Measurements from ENCODE around the gene BBLN.

BBLN gene

DNA sequence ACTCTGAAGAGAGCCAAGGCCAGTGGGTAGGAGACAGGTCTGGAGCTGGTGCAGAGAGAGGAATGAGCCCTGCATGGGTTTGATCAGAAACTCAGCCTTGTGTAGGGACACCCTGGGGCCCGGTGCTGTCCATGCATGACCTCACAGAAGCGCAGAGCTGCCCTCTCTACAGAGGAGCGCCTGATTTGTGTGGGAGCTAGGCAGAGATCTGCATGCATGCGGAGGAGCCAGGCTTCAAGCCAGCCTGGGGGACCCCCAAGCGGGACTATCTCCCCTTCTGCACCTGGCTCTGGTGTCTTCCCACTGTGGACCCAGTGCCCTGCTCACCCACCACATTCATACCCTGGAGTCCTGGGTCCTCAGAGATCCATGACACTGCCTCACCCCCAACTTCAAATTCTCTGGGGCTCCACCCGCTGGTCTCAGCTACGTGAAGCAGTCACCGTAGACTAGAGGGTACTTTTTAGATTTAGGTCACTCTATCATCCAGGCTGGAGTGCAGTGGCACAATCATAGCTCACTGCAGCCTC lies 13.4 kb upstream of the BBLN start:
- Histone ChIP-seq H3K4me1 (ENCODE audit: control insufficient read depth, insufficient read depth, low read length) (peaks cover 3% of the 10 kb centered on the region), H3K4me3 (ENCODE audit: low read length in 2 of 2) (no peak overlapping the region), H3K9me3 (ENCODE audit: control insufficient read depth in 2 of 2, low read length in 2 of 2) (no peaks in the 10 kb centered on the region), H3K36me3 (ENCODE audit: control insufficient read depth in 2 of 2, insufficient read depth in 2 of 2, low read length in 2 of 2) (no peaks in the 10 kb centered on the region), H3K9ac (ENCODE audit: low read length in 2 of 2) (no peak overlapping the region), H3K27ac (ENCODE audit: low read length) (no peak overlapping the region), H3K27me3 (ENCODE audit: control insufficient read depth in 1 of 2, insufficient read depth in 2 of 2, low read length in 2 of 2) (no peaks in the 10 kb centered on the region)

DNA sequence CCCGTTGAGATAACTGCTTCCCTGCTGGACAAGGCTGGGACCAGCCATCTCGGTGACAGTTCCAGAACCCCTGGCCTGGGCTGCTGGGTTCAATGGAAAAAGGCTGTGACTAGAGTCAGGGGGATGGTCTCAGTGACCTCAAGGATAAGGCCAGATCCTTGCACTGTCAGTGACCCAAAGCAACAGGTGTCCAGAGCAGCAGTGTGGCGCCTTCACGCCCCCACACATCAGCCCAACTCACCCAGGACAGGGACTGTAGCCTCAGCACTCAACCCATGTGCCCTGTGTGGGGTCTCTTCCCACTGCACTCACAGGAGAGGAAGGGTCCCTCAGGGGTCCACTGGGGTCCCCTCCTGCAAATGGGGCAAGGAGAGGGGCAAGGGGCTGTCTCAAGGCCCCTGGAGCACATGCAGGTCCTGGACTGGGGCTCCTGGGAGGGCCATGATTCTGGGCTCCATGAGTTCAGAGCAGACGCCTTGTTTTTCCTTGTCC lies 11.5 kb upstream of the BBLN start:
- Histone ChIP-seq H3K36me3 (ENCODE audit: control insufficient read depth in 2 of 2, insufficient read depth in 2 of 2, low read length in 2 of 2) (no peaks in the 10 kb centered on the region), H3K4me1 (ENCODE audit: control insufficient read depth, insufficient read depth, low read length) (peaks cover 3% of the 10 kb centered on the region), H3K27ac (ENCODE audit: low read length) (no peak overlapping the region), H3K4me3 (ENCODE audit: low read length in 2 of 2) (no peak overlapping the region), H3K9me3 (ENCODE audit: control insufficient read depth in 2 of 2, low read length in 2 of 2) (no peaks in the 10 kb centered on the region), H3K9ac (ENCODE audit: low read length in 2 of 2) (no peak overlapping the region), H3K27me3 (ENCODE audit: control insufficient read depth in 1 of 2, insufficient read depth in 2 of 2, low read length in 2 of 2) (no peaks in the 10 kb centered on the region)

DNA sequence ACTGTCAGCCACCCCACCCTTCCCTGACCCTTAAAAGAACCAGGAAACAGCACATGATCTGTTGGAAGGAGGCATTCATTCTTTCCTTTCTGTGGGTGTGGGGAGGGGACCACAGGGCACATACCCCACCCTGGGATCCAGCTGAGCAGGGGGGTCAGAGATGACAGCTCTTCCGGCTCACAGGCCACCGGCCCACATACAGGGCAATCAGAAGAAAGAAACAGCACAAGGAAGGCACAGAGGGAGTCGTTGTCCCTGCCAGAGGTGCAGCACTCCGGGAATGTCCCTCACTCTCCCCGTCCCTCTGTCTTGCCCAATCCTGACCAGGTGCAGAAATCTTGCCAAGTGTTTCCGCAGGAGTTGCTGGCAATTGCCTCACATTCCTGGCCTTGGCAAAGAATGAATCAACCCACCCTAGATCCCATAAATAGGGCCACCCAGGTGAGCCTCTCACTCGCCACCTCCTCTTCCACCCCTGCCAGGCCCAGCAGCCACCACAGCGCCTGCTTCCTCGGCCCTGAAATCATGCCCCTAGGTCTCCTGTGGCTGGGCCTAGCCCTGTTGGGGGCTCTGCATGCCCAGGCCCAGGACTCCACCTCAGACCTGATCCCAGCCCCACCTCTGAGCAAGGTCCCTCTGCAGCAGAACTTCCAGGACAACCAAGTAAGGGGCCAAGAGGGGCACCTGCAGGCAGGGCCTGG lies 10.9 kb upstream of the BBLN start, which contains the start of gene LCN2:
Gene LCN2, plus strand, starts transcription at position 453 of the 701 bp plus-strand sequence. Its CDS starts 73 bp downstream, at position 526.
- H3K27ac ChIP-seq (ENCODE audit: low read length) = no peak within 1 kb of the TSS
- H3K36me3 ChIP-seq (ENCODE audit: control insufficient read depth in 2 of 2, insufficient read depth in 2 of 2, low read length in 2 of 2) = no peaks in the 10 kb centered on the region
- H3K9me3 ChIP-seq (ENCODE audit: control insufficient read depth in 2 of 2, low read length in 2 of 2) = no peaks in the 10 kb centered on the region
- no peak within 1 kb of the TSS for H3K9ac ChIP-seq (ENCODE audit: low read length in 2 of 2)
- peaks cover 3% of the 10 kb centered on the region for H3K4me1 ChIP-seq (ENCODE audit: control insufficient read depth, insufficient read depth, low read length)
- no peak within 1 kb of the TSS for H3K4me3 ChIP-seq (ENCODE audit: low read length in 2 of 2)
- H3K27me3 ChIP-seq (ENCODE audit: control insufficient read depth in 1 of 2, insufficient read depth in 2 of 2, low read length in 2 of 2) = no peaks in the 10 kb centered on the region

DNA sequence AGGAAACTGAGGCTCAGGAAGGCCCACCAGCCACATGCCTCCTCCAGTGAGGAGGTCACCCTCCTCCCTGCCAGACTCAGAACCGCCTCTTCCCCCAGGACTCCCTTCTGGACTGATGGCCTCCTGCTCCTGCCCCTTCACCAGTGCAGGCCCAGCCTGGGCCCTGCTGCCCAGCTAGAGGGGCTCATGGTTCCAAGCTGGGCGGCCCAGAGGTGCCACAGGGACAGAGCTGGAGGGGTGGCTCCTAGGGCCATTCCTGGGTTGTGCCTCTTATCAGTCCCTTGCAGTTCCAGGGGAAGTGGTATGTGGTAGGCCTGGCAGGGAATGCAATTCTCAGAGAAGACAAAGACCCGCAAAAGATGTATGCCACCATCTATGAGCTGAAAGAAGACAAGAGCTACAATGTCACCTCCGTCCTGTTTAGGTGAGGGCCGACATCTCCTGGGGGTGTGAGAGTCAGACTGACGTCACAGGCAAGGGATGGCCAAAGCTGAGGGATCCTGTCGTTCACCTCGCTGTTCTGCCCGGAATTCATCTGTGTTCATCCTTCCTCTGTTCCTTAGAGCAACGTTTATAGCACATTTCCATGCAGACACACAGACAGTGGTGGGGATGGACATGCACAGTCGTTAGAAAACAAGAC lies 10.0 kb upstream of the BBLN start:
- peaks cover 3% of the 10 kb centered on the region for H3K4me1 ChIP-seq (ENCODE audit: control insufficient read depth, insufficient read depth, low read length)
- H3K27ac ChIP-seq (ENCODE audit: low read length) = no peak overlapping the region
- no peaks in the 10 kb centered on the region for H3K9me3 ChIP-seq (ENCODE audit: control insufficient read depth in 2 of 2, low read length in 2 of 2)
- no peaks in the 10 kb centered on the region for H3K27me3 ChIP-seq (ENCODE audit: control insufficient read depth in 1 of 2, insufficient read depth in 2 of 2, low read length in 2 of 2)
- no peaks in the 10 kb centered on the region for H3K36me3 ChIP-seq (ENCODE audit: control insufficient read depth in 2 of 2, insufficient read depth in 2 of 2, low read length in 2 of 2)
- H3K9ac ChIP-seq (ENCODE audit: low read length in 2 of 2) = no peak overlapping the region
- no peak overlapping the region for H3K4me3 ChIP-seq (ENCODE audit: low read length in 2 of 2)

DNA sequence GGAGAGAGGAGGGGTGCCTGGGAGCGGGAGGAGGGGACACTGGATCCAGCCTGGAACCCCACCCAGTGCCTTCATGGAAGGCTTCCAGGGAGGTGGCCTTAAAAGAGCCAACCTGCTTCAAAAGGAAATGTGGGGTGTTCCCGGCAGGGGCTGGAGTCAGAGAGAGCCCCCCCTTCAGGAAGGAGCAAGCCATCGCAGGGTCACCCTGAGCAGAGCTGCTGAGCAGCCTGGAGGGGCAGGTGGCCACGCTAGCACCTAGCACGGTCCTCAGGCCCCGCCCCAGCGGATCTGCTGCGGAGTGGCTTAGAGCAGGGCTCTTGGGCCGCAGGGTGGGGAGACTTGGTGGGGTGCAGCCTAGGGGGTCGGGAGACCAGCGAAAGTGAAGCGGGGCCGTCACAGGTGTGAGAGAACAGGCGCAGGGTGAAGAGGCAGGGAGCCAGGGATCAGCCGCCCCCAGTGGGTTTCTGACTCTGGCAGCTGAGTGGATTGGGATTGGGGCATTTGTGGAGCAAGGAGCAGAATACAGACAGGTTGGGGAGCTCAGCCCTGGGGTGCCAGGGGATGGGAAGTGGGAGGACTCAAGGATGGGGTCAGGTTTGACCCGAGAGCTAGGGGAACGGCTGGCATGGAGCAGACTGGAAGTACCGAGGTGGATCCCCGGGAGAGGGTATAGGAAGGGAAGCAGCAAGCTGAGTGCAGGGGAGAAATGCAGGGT lies 9.3 kb upstream of the BBLN start:
- Histone ChIP-seq H3K4me1 (ENCODE audit: control insufficient read depth, insufficient read depth, low read length) (peaks cover 3% of the 10 kb centered on the region), H3K27me3 (ENCODE audit: control insufficient read depth in 1 of 2, insufficient read depth in 2 of 2, low read length in 2 of 2) (no peaks in the 10 kb centered on the region), H3K9ac (ENCODE audit: low read length in 2 of 2) (no peak overlapping the region), H3K4me3 (ENCODE audit: low read length in 2 of 2) (no peak overlapping the region), H3K27ac (ENCODE audit: low read length) (no peak overlapping the region), H3K36me3 (ENCODE audit: control insufficient read depth in 2 of 2, insufficient read depth in 2 of 2, low read length in 2 of 2) (no peaks in the 10 kb centered on the region), H3K9me3 (ENCODE audit: control insufficient read depth in 2 of 2, low read length in 2 of 2) (no peaks in the 10 kb centered on the region)

DNA sequence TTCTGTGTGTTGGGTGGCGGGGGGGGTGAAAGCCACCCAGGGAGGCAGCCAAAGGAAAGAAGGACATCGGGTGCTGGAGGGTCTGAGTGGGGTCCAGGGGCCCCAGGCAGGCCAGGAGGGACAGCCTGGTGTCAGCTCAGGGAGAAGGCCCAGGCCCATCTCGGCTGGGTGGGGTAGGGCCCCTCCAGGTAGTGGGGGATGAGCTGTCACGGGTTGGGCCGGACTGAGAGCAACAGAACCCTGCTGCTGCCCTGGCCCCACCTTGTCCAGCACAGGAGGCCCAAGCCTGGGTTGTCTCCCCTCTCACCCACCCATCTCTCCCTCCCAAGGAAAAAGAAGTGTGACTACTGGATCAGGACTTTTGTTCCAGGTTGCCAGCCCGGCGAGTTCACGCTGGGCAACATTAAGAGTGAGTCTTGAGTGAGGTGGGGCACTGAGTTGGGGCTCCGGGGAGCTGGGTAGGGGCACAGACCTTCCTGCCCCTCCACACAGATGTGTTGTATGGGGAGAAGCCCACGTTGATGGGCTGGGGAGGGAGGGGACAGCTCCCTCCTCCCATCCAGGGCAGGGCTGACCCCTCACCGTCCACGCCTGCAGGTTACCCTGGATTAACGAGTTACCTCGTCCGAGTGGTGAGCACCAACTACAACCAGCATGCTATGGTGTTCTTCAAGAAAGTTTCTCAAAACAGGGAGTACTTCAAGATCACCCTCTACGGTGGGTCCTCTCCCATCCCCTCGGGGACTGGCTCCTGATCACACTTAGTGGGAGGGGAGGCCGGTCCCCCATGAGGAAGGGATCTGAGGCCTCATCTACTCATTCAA lies 8.5 kb upstream of the BBLN start:
- no peaks in the 10 kb centered on the region for H3K9me3 ChIP-seq (ENCODE audit: control insufficient read depth in 2 of 2, low read length in 2 of 2)
- peaks cover 3% of the 10 kb centered on the region for H3K4me1 ChIP-seq (ENCODE audit: control insufficient read depth, insufficient read depth, low read length)
- H3K27me3 ChIP-seq (ENCODE audit: control insufficient read depth in 1 of 2, insufficient read depth in 2 of 2, low read length in 2 of 2) = no peaks in the 10 kb centered on the region
- no peak overlapping the region for H3K27ac ChIP-seq (ENCODE audit: low read length)
- no peak overlapping the region for H3K4me3 ChIP-seq (ENCODE audit: low read length in 2 of 2)
- H3K9ac ChIP-seq (ENCODE audit: low read length in 2 of 2) = no peak overlapping the region
- H3K36me3 ChIP-seq (ENCODE audit: control insufficient read depth in 2 of 2, insufficient read depth in 2 of 2, low read length in 2 of 2) = no peaks in the 10 kb centered on the region

DNA sequence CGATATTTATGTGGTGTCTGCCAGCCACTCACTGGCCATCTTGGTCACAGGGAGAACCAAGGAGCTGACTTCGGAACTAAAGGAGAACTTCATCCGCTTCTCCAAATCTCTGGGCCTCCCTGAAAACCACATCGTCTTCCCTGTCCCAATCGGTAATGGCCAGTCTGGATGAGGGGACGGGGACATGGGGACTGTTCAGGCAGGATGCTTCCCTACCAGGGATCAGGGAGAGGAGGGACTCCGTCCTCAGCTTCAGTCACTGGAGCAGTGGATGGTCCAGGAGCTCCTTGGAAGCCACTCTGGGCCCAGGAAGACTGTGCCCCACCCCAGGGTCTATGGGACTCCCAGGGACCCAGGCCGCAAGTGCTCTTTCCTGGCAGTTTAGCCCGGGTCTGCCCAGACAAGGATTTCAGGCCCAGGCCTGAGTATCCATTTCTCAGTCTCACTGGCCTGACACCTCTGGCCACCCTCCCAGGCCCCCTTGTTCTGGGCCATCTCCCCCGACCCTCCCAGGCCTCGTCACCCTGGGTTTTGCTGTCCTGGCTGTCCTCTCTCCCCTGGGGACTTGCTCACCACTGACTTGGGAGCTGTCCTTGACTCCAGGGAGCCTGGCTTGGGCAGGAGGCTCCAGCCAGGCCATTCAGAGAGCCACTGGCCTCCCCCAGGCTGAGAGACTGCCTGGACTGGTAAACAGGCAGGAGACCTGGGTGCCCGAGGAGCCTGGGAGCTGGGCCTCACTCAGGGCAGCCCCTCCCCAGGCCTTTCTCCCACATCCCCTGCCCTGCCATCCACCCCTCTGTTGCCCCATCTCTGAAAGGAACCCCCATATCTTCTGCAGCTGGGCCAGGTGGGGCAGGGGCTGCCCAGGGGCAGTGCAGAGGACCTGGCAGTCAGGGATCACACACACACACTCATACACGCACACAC lies 7.7 kb upstream of the BBLN start:
- Histone ChIP-seq H3K4me1 (ENCODE audit: control insufficient read depth, insufficient read depth, low read length) (peaks cover 3% of the 10 kb centered on the region), H3K36me3 (ENCODE audit: control insufficient read depth in 2 of 2, insufficient read depth in 2 of 2, low read length in 2 of 2) (no peaks in the 10 kb centered on the region), H3K9ac (ENCODE audit: low read length in 2 of 2) (no peak overlapping the region), H3K27ac (ENCODE audit: low read length) (no peak overlapping the region), H3K27me3 (ENCODE audit: control insufficient read depth in 1 of 2, insufficient read depth in 2 of 2, low read length in 2 of 2) (no peaks in the 10 kb centered on the region), H3K4me3 (ENCODE audit: low read length in 2 of 2) (no peak overlapping the region), H3K9me3 (ENCODE audit: control insufficient read depth in 2 of 2, low read length in 2 of 2) (no peaks in the 10 kb centered on the region)

DNA sequence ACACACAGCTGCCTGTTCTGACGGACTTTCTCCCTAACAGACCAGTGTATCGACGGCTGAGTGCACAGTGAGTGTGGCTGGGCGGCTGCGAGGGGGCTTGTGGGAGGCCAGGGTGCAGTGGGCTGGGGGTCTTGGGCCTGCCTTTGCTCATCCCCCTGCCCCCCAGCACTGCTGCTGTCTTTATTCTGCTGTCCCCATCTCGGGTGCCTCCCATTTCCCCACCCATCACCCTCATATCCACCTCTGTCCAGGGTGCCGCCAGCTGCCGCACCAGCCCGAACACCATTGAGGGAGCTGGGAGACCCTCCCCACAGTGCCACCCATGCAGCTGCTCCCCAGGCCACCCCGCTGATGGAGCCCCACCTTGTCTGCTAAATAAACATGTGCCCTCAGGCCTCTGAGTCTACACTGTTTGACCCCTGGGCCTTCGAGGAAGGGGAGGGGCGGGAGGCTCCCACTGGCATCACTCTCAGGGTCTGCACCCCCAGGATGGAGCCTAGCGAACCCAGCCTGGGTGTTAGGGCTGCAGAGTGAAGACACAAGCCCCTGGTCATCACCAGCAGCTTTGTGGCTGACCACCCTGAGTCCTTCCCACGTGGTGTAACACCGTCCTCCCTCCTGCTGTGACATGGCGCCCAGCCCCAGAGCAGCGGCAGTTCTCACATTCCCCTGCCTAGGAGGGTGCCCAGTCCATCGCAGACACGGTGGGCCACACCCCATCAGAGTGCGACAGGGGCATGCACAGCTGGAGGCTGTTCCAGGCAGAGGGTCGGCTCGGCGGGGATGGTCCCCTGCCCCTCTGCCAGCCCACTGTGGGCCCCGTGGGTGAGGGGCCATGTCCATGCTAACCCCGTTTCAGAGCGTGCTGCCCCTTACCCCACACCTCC lies 6.8 kb upstream of the BBLN start:
- peaks cover 3% of the 10 kb centered on the region for H3K4me1 ChIP-seq (ENCODE audit: control insufficient read depth, insufficient read depth, low read length)
- no peaks in the 10 kb centered on the region for H3K36me3 ChIP-seq (ENCODE audit: control insufficient read depth in 2 of 2, insufficient read depth in 2 of 2, low read length in 2 of 2)
- H3K27me3 ChIP-seq (ENCODE audit: control insufficient read depth in 1 of 2, insufficient read depth in 2 of 2, low read length in 2 of 2) = no peaks in the 10 kb centered on the region
- H3K9me3 ChIP-seq (ENCODE audit: control insufficient read depth in 2 of 2, low read length in 2 of 2) = no peaks in the 10 kb centered on the region
- H3K9ac ChIP-seq (ENCODE audit: low read length in 2 of 2) = no peak overlapping the region
- no peak overlapping the region for H3K27ac ChIP-seq (ENCODE audit: low read length)
- no peak overlapping the region for H3K4me3 ChIP-seq (ENCODE audit: low read length in 2 of 2)

All from stomach smooth muscle (tissue), 2 donors.